A673 (cell line): Measurements from ENCODE around the gene ESRRG. TPM values are rescaled to one million over a fixed set of nuclear protein-coding genes. Genes with fewer than 3 reads are reported as not detected.

Experiments used
- BruUV-seq: library from RNA; stranded (reverse); fragments of 400-500 nt; replicated peaks from 2 replicates; lab custom pipeline; 2021; lab: Mats Ljungman, UMichigan
- CTCF ChIA-PET: fragments of 300-600 bp; sonication (Branson Sonifier 250); formaldehyde crosslinking; loops from one replicate; lab custom pipeline; 2022; ENCODE audit warnings: antibody characterized with exemption; lab: Charles Lee
- POLR2A ChIA-PET: fragments of 300-600 bp; sonication (Branson Sonifier 250); formaldehyde crosslinking; loops from one replicate; lab custom pipeline; 2022; ENCODE audit warnings: antibody characterized with exemption; ENCODE audit not compliant: low non-redundant PET; lab: Charles Lee
- DNase-seq: peaks from one replicate; pipeline ENCODE4 v3.0.0-alpha.2; 2015; ENCODE audit warnings: low spot score
- H3K27ac ChIP-seq: fragments of 200-600 bp; sonication (generic); 2 replicates; pipeline ENCODE4 v1.5.1; 2016; ENCODE audit warnings: mixed run types, low read depth, mild to moderate bottlenecking, mixed read lengths, antibody characterized with exemption, low read length; ENCODE audit not compliant: poor library complexity, severe bottlenecking
- H3K27me3 ChIP-seq: fragments of 200-600 bp; sonication (generic); replicated peaks from 2 replicates; pipeline ENCODE4 v1.6.1; 2017; ENCODE audit warnings: mixed run types, low read depth, mild to moderate bottlenecking, mixed read lengths, antibody characterized with exemption, low read length; ENCODE audit not compliant: insufficient read depth, poor library complexity
- H3K36me3 ChIP-seq: fragments of 200-600 bp; sonication (generic); 2 replicates; pipeline ENCODE4 v1.6.1; 2016; ENCODE audit warnings: mixed run types, mild to moderate bottlenecking, mixed read lengths, antibody characterized with exemption, low read length; ENCODE audit not compliant: insufficient read depth, poor library complexity, severe bottlenecking
- H3K4me1 ChIP-seq: fragments of 200-600 bp; sonication (generic); 2 replicates; pipeline ENCODE4 v1.6.1; 2017; ENCODE audit warnings: mixed run types, mild to moderate bottlenecking, mixed read lengths, antibody characterized with exemption, low read length; ENCODE audit not compliant: insufficient read depth, poor library complexity, severe bottlenecking
- H3K4me3 ChIP-seq: fragments of 200-600 bp; sonication (generic); 2 replicates; pipeline ENCODE4 v1.5.1; 2016; ENCODE audit warnings: low read depth, mixed run types, mild to moderate bottlenecking, mixed read lengths, low read length; ENCODE audit not compliant: poor library complexity, severe bottlenecking
- H3K9me3 ChIP-seq: fragments of 200-600 bp; sonication (generic); 2 replicates; pipeline ENCODE4 v1.6.1; 2016; ENCODE audit warnings: mixed run types, low read depth, mild to moderate bottlenecking, mixed read lengths, antibody characterized with exemption, low read length; ENCODE audit not compliant: poor library complexity, severe bottlenecking
- CTCF ChIP-seq: fragments of 300-800, 200-600 bp; sonication (generic); conservative IDR thresholded peaks from 2 replicates; pipeline ENCODE4 v1.5.1; 2017; ENCODE audit warnings: low read depth, mild to moderate bottlenecking, antibody characterized with exemption, low read length, moderate library complexity, mixed read lengths
- EZH2 ChIP-seq: fragments of 200-600 bp; sonication (generic); IDR thresholded peaks from 2 replicates; pipeline ENCODE4 v1.6.1; 2017; ENCODE audit warnings: borderline replicate concordance, low read depth, mild to moderate bottlenecking, mixed read lengths, antibody characterized with exemption, low read length; ENCODE audit not compliant: poor library complexity, severe bottlenecking
- intact Hi-C: fragments of 100-400 bp; cut with micrococcal nuclease; formaldehyde crosslinking; loops from one replicate; pipeline ENCODE4 v1.10.0; 2022; ENCODE audit not compliant: unreplicated experiment
- total RNA-seq: library from RNA; stranded (reverse); gene quantifications from 2 replicates; pipeline ENCODE4 v1.2.3, GENCODE V29; 2021

The ESRRG gene
- total RNA-seq, 1 experiment from 2014 or later: not detected

- H3K27me3 ChIP-seq: peaks cover 42% of the 10 kb centered on the region
- H3K4me3 ChIP-seq: no peak overlapping the region
- TF ChIP-seq EZH2: no peak
- no peak for TF ChIP-seq CTCF
- ChIA-PET CTCF (no interaction called here), POLR2A (no interaction called here)
- H3K9me3 ChIP-seq: no peaks in the 10 kb centered on the region
- no peaks in the 10 kb centered on the region for H3K36me3 ChIP-seq
- DNase-seq: no peak
- no TSS peak for BruUV-seq
- no peak overlapping the region for H3K27ac ChIP-seq
- intact Hi-C loops: no loop called here
- no peaks in the 10 kb centered on the region for H3K4me1 ChIP-seq
Observed at GRCh38 chr1:216630532-216630931, 92.7 kb downstream of the ESRRG start.

DNA sequence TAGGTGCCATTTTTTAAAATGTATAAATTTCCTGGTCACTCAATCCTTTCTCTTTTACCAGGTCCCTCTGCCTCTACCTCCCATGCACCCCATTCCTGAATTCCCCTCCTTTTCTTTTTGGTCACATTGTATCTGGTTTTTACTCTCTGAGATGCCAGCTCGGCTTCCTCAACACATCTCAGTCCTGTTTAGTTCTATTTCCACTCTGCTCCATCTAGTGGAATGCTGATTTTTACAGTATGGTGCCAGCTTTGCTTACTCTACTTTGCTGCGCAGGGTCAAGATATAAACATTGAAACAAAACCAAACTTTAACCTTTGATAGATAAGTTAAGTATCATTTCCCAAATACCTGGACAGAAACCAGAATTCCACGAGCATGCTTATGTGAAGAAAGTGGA lies 96.0 kb downstream of the ESRRG start:
- peaks cover 37% of the 10 kb centered on the region for H3K27me3 ChIP-seq
- no peak overlapping the region for H3K4me3 ChIP-seq
- no TSS peak for BruUV-seq
- TF ChIP-seq CTCF (no peak), EZH2 (no peak)
- no peak overlapping the region for H3K27ac ChIP-seq
- no peak for DNase-seq
- ChIA-PET POLR2A (no interaction called here), CTCF (no interaction called here)
- no peaks in the 10 kb centered on the region for H3K9me3 ChIP-seq
- H3K36me3 ChIP-seq: no peaks in the 10 kb centered on the region
- H3K4me1 ChIP-seq: no peaks in the 10 kb centered on the region
- intact Hi-C loops: no loop called here

- no peak for DNase-seq
- H3K36me3 ChIP-seq: no peaks in the 10 kb centered on the region
- CTCF ChIA-PET: no interaction called here
- H3K4me3 ChIP-seq: no peak overlapping the region
- no TSS peak for BruUV-seq
- TF ChIP-seq CTCF (no peak), EZH2 (no peak)
- H3K27me3 ChIP-seq: peaks cover 31% of the 10 kb centered on the region
- no peak overlapping the region for H3K27ac ChIP-seq
- no peaks in the 10 kb centered on the region for H3K4me1 ChIP-seq
- intact Hi-C loops: no loop called here
- no peaks in the 10 kb centered on the region for H3K9me3 ChIP-seq
- POLR2A ChIA-PET: no interaction called here
Observed at GRCh38 chr1:216626394-216627067, 96.7 kb downstream of the ESRRG start.
